Astrocyte (in vitro differentiated cells and primary cell): ENCODE measurements around the gene ANKRD52. TPM values are rescaled to one million over a fixed set of nuclear protein-coding genes. Genes with fewer than 3 reads are reported as not detected.

Source experiments
- DNase-seq: peaks from one replicate; pipeline ENCODE4 v3.0.0-alpha.2; 2010; ENCODE audit warnings: low read depth
- FAIRE-seq: peaks from 2 replicates; lab custom pipeline; 2011; peaks lifted over from hg19 to GRCh38; lab: Jason Lieb, UNC
- H2AFZ ChIP-seq: 2 replicates; pipeline ENCODE4 v1.6.0; 2012; ENCODE audit warnings: low read depth, low read length, inconsistent platforms
- H3K27ac ChIP-seq: 2 replicates; pipeline ENCODE4 v1.5.1; 2011; ENCODE audit warnings: low read depth, low read length, inconsistent platforms
- H3K27me3 ChIP-seq: 2 replicates; pipeline ENCODE4 v1.6.0; 2011; ENCODE audit warnings: low read length, inconsistent platforms; ENCODE audit not compliant: insufficient read depth
- H3K36me3 ChIP-seq: 2 replicates; pipeline ENCODE4 v1.5.1; 2011; ENCODE audit warnings: low read length, inconsistent platforms; ENCODE audit not compliant: insufficient read depth
- H3K4me1 ChIP-seq: 2 replicates; pipeline ENCODE4 v1.5.1; 2011; ENCODE audit warnings: low read length, inconsistent platforms; ENCODE audit not compliant: insufficient read depth
- H3K4me2 ChIP-seq: 2 replicates; pipeline ENCODE4 v1.6.0; 2012; ENCODE audit warnings: low read length, inconsistent platforms
- H3K4me3 ChIP-seq: 2 replicates; pipeline ENCODE4 v1.5.1; 2011; ENCODE audit warnings: low read depth, mild to moderate bottlenecking, low read length, inconsistent platforms; ENCODE audit not compliant: insufficient read depth
- H3K79me2 ChIP-seq: 2 replicates; pipeline ENCODE4 v1.6.0; 2012; ENCODE audit warnings: mild to moderate bottlenecking, low read length, inconsistent platforms; ENCODE audit not compliant: insufficient read depth
- H3K9ac ChIP-seq: 2 replicates; pipeline ENCODE4 v1.6.0; 2012; ENCODE audit warnings: mild to moderate bottlenecking, low read length, inconsistent platforms
- H3K9me3 ChIP-seq: 2 replicates; pipeline ENCODE4 v1.5.1; 2012; ENCODE audit warnings: low read depth, mild to moderate bottlenecking, low read length, inconsistent platforms; ENCODE audit not compliant: insufficient read depth
- H4K20me1 ChIP-seq: 2 replicates; pipeline ENCODE4 v1.6.0; 2012; ENCODE audit warnings: low read length, inconsistent platforms; ENCODE audit not compliant: insufficient read depth
- H3K27ac Mint-ChIP-seq: one replicate; pipeline ENCODE4 v1.8.0; 2021; ENCODE audit warnings: mild to moderate bottlenecking, mixed read lengths; ENCODE audit not compliant: unreplicated experiment
- H3K27me3 Mint-ChIP-seq: one replicate; pipeline ENCODE4 v1.8.0; 2021; ENCODE audit warnings: low read depth, mixed read lengths; ENCODE audit not compliant: unreplicated experiment
- H3K36me3 Mint-ChIP-seq: one replicate; pipeline ENCODE4 v1.8.0; 2021; ENCODE audit warnings: low read depth, mixed read lengths; ENCODE audit not compliant: unreplicated experiment
- H3K4me1 Mint-ChIP-seq: one replicate; pipeline ENCODE4 v1.8.0; 2021; ENCODE audit warnings: low read depth, mixed read lengths; ENCODE audit not compliant: unreplicated experiment
- H3K4me3 Mint-ChIP-seq: one replicate; pipeline ENCODE4 v1.8.0; 2021; ENCODE audit warnings: mild to moderate bottlenecking, moderate library complexity, mixed read lengths; ENCODE audit not compliant: unreplicated experiment
- H3K9me3 Mint-ChIP-seq: one replicate; pipeline ENCODE4 v1.8.0; 2021; ENCODE audit warnings: mild to moderate bottlenecking, mixed read lengths; ENCODE audit not compliant: unreplicated experiment
- EZH2 ChIP-seq: IDR thresholded peaks from 2 replicates; pipeline ENCODE4 v1.6.1; 2012; ENCODE audit warnings: mild to moderate bottlenecking, low read length, inconsistent platforms; ENCODE audit not compliant: insufficient read depth
- total RNA-seq: library from RNA; stranded (reverse); gene quantifications from 2 replicates; pipeline ENCODE4 v1.2.1, GENCODE V29; 2021
- TF ChIP-seq, protein P1 (sequence below): IDR thresholded peaks from 2 replicates; pipeline ENCODE4 v1.5.1; 2011; ENCODE audit warnings: low read depth, mild to moderate bottlenecking, inconsistent platforms, low read length, moderate library complexity; ENCODE audit not compliant: insufficient read depth

ANKRD52 gene
- total RNA-seq, 1 donor from 2014 or later: 105 TPM

DNA sequence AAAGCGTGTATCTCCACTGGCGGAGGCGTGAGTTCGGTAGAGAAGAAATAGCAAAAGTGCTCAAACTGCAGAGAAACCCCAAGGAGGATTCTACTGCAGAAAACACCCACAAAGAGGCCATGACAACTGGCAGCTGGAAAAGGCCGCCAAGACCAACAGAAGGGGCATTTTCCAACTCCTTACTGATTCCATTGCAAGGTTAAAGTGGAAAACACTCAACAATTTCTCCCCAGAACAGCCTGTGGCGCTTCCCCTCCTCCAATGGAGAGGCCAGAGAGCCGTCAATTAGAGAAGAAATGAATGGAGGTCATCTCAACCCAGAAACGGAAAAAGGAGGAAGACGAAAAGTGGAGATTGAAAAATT, 618 bp upstream of the ANKRD52 start:
- Histone ChIP-seq H3K4me2 (peak overlapping the region; percentile 99), H3K9me3 (no peaks in the 10 kb centered on the region), H3K27ac (peak overlapping the region; percentile 80), H3K4me1 (peaks cover 35% of the 10 kb centered on the region), H4K20me1 (peaks cover 35% of the 10 kb centered on the region), H3K79me2 (peaks cover 42% of the 10 kb centered on the region), H3K4me3 (peak overlapping the region; percentile 94), H3K9ac (peak overlapping the region; percentile 95), H3K27me3 (no peaks in the 10 kb centered on the region), H3K36me3 (peaks cover 20% of the 10 kb centered on the region), H2AFZ (peak overlapping the region; percentile 97)
- DNase-seq (no peak), FAIRE-seq (no peak)
- TF ChIP-seq EZH2: no peak
- TF ChIP-seq, protein P1, sequence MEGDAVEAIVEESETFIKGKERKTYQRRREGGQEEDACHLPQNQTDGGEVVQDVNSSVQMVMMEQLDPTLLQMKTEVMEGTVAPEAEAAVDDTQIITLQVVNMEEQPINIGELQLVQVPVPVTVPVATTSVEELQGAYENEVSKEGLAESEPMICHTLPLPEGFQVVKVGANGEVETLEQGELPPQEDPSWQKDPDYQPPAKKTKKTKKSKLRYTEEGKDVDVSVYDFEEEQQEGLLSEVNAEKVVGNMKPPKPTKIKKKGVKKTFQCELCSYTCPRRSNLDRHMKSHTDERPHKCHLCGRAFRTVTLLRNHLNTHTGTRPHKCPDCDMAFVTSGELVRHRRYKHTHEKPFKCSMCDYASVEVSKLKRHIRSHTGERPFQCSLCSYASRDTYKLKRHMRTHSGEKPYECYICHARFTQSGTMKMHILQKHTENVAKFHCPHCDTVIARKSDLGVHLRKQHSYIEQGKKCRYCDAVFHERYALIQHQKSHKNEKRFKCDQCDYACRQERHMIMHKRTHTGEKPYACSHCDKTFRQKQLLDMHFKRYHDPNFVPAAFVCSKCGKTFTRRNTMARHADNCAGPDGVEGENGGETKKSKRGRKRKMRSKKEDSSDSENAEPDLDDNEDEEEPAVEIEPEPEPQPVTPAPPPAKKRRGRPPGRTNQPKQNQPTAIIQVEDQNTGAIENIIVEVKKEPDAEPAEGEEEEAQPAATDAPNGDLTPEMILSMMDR: no peak
- Mint-ChIP-seq H3K27ac (peak overlapping the region; percentile 97), H3K27me3 (no peaks in the 10 kb centered on the region), H3K9me3 (no peaks in the 10 kb centered on the region), H3K36me3 (peaks cover 13% of the 10 kb centered on the region), H3K4me1 (peaks cover 30% of the 10 kb centered on the region), H3K4me3 (peak overlapping the region; percentile 89)

DNA sequence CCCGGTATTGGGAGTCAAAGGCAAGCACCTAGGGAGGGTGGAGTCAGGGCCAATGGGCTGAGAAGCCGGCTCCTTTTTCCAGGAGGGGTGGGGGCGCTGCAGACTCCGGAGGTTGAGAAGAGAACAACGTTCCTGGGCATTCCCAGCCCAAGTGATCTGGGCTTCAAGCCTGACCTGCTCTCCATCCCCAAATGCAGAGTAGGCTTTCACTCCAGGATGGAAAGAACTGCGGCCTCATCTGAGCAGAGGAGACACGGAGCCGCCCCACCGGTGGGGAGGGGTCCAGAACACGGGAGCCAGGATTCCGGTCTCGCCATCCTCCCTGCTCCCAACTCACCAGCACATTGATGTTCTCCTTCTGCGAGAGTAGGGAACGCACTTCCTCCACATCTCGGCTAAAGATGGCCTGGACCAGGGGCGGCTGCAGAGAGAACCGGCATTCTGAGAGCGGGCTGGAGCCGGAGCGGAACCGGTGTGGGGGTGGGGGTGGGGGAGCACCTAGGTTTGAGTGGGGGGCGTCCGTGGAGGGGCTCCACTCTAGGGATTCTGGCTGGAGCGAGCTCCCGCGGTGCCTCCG, 605 bp downstream of the ANKRD52 start:
- H3K79me2 ChIP-seq: peaks cover 54% of the 10 kb centered on the region
- peaks cover 47% of the 10 kb centered on the region for H4K20me1 ChIP-seq
- H3K9ac ChIP-seq: peak overlapping the region; percentile 95
- peak overlapping the region; percentile 80 for H3K27ac ChIP-seq
- FAIRE-seq: no peak
- H3K4me3 ChIP-seq: peak overlapping the region; percentile 94
- peak; percentile 18 for DNase-seq
- no peak for TF ChIP-seq EZH2
- H3K9me3 ChIP-seq: no peaks in the 10 kb centered on the region
- H3K9me3 Mint-ChIP-seq: no peaks in the 10 kb centered on the region
- peaks cover 33% of the 10 kb centered on the region for H3K36me3 ChIP-seq
- peaks cover 21% of the 10 kb centered on the region for H3K36me3 Mint-ChIP-seq
- no peaks in the 10 kb centered on the region for H3K27me3 Mint-ChIP-seq
- H2AFZ ChIP-seq: peak overlapping the region; percentile 70
- H3K4me1 ChIP-seq: peaks cover 35% of the 10 kb centered on the region
- peak overlapping the region; percentile 99 for H3K4me2 ChIP-seq
- H3K4me1 Mint-ChIP-seq: peaks cover 30% of the 10 kb centered on the region
- peak overlapping the region; percentile 94 for H3K4me3 Mint-ChIP-seq
- H3K27ac Mint-ChIP-seq: peak overlapping the region; percentile 77
- no peaks in the 10 kb centered on the region for H3K27me3 ChIP-seq

GRCh38 chr12:56257071-56257470, 1.1 kb downstream of the ANKRD52 start:
- H3K4me3 Mint-ChIP-seq: peak overlapping the region; percentile 94
- no peaks in the 10 kb centered on the region for H3K27me3 Mint-ChIP-seq
- no peaks in the 10 kb centered on the region for H3K9me3 ChIP-seq
- TF ChIP-seq, protein P1: no peak
- no peak for TF ChIP-seq EZH2
- H4K20me1 ChIP-seq: peaks cover 52% of the 10 kb centered on the region
- H3K4me2 ChIP-seq: peak overlapping the region; percentile 99
- DNase-seq (no peak), FAIRE-seq (no peak)
- H3K9me3 Mint-ChIP-seq: no peaks in the 10 kb centered on the region
- H3K79me2 ChIP-seq: peaks cover 57% of the 10 kb centered on the region
- H2AFZ ChIP-seq: no peak overlapping the region
- H3K4me1 Mint-ChIP-seq: peaks cover 30% of the 10 kb centered on the region
- H3K36me3 Mint-ChIP-seq: peaks cover 21% of the 10 kb centered on the region
- H3K4me3 ChIP-seq: peak overlapping the region; percentile 94
- no peaks in the 10 kb centered on the region for H3K27me3 ChIP-seq
- peaks cover 38% of the 10 kb centered on the region for H3K36me3 ChIP-seq
- H3K4me1 ChIP-seq: peaks cover 34% of the 10 kb centered on the region
- H3K27ac ChIP-seq: peak overlapping the region; percentile 80
- peak overlapping the region; percentile 77 for H3K27ac Mint-ChIP-seq
- H3K9ac ChIP-seq: peak overlapping the region; percentile 95
